Measurements from ENCODE around the gene MX2.

The MX2 gene

GRCh38 chr21:41438425-41439113, 76.7 kb downstream of the MX2 start:
- no peak for DNase-seq (ENCODE audit: low spot score)

DNA sequence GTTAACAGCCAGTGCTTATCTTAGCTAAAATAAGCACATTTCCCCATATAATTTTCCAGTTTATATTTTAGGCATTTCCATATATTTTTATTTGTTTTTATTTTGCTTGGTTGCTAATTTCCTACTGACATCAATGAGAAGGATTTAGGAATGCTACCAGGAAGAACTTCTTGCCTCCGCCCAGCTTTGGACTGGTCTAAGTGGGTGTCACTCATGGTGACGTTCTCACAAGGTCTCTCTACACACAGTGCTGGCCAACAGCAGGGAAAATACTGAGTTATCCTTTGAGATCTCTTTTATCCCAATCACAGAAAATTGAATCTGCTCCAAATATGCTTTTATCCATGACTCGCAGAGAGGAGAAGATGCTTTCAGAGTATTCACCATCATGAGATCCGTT, 77.4 kb downstream of the MX2 start:
- no peak for DNase-seq (ENCODE audit: low spot score)

DNA sequence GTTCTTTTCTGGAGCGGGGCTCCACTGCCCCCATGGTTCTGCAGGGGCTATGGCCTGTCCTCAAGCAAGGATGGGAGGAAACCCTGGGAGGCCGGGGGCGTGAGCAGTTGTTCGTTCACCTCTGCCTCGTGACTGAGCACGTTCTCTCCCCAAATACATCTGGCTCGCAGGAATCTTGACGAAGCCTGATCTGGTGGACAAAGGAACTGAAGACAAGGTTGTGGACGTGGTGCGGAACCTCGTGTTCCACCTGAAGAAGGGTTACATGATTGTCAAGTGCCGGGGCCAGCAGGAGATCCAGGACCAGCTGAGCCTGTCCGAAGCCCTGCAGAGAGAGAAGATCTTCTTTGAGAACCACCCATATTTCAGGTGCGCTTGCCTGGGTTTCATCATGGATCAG, 79.7 kb downstream of the MX2 start:
- no peak for DNase-seq (ENCODE audit: low spot score)

GRCh38 chr21:41442481-41443186, 80.8 kb downstream of the MX2 start:
- no peak for DNase-seq (ENCODE audit: low spot score)

GRCh38 chr21:41443562-41443961, 81.7 kb downstream of the MX2 start:
- DNase-seq (ENCODE audit: low spot score): no peak

DNA sequence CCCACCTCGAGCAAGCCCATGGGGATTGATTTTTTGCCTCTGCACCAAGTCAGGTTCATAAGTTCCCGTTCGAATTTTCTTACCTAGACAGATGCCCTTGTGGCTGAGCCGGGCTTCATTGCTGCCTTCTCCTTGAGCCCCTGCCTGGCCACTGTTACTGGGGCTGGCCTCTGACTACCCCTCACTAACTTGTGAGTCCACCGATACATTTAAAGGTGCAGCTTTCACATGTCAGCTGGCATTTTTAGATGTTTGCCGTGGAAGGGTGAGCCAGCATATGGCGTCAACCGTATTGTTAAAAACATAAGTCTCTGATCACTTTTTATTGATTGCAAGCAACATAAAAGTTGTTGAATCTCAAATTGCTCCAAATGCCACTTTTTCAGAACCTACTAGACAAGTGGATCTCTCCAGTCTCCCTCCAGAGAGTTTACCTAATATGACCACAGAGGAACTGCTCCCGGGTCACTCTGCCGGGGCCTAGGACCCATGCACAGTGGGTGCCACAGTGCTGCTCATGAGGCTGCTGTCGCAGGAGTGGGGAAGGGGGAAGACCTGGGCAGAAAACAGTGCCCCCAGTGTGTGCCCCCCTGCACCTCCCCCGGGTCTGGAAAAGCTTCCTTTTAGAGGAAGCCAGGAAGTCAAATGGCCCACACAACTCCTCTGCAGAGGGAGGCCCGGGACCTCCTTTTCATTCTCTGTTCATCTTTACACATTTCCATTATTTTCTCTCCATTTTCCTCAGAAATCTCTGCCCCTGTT, 83.1 kb downstream of the MX2 start:
- DNase-seq (ENCODE audit: low spot score): no peak

DNA sequence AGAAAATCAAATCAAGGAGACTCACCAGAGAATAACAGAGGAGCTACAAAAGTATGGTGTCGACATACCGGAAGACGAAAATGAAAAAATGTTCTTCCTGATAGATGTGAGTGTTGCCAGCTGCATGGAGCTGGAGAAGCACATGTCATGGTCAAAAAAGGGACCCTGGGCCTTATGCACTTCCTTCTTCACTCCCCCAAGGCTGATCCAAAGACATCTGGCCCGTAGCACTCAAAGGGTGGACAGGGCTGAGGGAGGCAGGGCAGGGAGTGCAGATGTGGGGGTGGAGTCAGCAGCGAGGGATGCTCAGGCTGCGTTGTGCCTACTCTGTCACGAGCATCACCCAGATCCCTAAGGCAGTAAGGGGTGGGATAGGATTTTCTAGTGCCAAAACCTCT, 83.6 kb downstream of the MX2 start:
- DNase-seq (ENCODE audit: low spot score): no peak

DNA sequence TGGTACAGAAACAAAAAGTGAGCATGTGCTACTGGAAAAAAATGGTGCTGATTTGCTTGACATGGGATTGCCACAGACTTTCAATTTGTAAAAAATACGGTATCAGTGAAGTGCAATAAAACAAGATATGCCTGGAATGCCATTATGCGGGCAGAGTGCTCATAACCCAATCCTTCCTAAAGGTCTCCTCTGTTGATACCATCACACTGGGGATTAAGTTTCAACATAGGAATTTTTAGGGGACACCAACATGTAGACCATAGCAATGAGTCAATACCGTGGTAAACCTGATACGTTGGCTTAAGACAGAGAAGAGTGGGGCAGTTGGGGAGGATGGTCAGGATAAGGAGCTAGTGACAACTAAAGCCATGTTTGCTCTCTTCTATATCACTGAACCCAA, 84.8 kb downstream of the MX2 start:
- peak; percentile 93 for DNase-seq (ENCODE audit: low spot score)

DNA sequence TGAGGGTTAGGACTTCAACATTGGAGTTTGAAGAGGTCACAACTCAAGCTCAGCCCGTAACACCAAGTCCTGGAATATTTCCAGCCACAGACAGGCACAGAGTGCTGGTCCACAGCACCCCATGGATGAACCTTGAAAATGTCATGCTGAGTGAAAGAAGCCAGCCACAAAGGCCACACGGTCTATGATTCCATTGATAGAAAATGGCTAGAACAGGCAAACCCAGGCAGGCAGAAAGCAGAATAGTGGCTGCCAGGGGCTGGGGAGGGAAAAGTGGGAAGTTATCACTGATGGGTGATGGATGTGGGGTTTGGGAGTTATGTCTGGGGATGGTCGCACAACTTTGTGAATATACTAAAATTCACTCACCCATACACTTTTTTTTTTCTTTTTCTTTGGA, 85.5 kb downstream of the MX2 start:
- DNase-seq (ENCODE audit: low spot score): no peak

GRCh38 chr21:41449613-41450012, 87.8 kb downstream of the MX2 start:
- no peak for DNase-seq (ENCODE audit: low spot score)

GRCh38 chr21:41451753-41452676, 90.2 kb downstream of the MX2 start:
- no peak for DNase-seq (ENCODE audit: low spot score)

DNA sequence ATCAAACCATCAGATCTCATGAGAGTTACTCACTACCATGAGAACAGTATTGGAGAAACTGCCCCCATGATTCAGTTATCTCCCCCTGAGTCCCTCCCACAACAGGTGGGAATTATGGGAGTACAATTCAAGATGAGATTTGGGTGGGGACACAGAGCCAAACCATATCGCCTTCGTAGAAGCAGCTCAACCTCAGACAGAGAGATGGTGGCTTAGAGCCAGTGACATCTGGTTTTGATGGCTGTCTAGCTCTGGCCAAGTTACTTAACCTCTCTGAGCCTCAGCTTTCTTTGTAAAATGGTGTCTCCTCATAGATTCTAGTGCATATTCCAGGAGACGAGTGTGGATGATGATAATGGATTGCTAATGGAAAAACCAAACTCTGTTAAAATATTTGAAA, 91.4 kb downstream of the MX2 start:
- no peak for DNase-seq (ENCODE audit: low spot score)

DNA sequence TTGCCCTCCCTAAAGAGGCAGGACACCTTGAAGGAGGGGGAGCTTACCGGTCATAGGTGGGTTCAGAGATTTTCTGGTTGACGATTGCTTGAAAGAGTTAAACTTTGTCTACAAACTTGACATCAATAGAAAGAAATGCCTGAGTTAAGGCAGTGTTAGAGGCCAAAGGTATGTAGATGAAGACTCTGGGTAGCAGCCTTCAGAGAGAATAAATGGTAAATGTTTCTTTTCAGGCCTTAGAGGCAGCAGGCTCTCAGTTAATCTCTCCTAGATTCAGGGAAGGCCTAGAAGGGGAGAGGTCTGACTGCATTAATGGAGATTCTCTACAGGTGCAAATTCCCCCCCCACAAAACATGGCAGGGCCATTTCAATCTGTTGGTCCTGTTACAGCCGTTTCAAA, 91.9 kb downstream of the MX2 start:
- no peak for DNase-seq (ENCODE audit: low spot score)

DNA sequence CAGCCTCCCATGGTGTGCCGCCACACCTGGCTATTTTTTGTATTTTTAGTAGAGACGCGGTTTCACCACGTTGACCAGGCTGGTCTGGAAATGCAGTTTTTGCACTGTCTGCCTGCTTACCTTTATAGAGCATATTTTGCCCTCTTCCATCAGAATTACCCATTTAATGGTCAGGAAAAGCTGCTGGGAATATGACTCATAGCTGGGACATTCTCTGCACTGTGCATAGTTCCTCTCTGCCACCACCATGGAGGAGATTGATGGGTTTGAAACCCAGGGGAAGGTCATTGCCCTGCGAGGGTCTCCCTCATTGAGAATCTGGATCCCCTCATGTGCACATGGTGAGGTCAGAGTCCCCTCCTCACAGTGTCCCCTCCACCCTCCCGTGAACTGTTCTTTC, 96.3 kb downstream of the MX2 start:
- DNase-seq (ENCODE audit: low spot score): no peak

GRCh38 chr21:41458559-41458958, 96.7 kb downstream of the MX2 start:
- no peak for DNase-seq (ENCODE audit: low spot score)
